SK-N-SH (cell line): ENCODE results near the gene P3R3URF. TPM values are rescaled to one million over a fixed set of nuclear protein-coding genes. Genes with fewer than 3 reads are reported as not detected.

Experiments used
- CTCF ChIA-PET: fragments of 300-600, 350-600 bp; formaldehyde crosslinking; extraction: SDS; loops from one replicate; lab custom pipeline; 2021; lab: Yijun Ruan, JAX
- POLR2A ChIA-PET: fragments of 350-600 bp; sonication (Branson Sonifier 250); formaldehyde crosslinking; extraction: SDS; loops from one replicate; lab custom pipeline; 2020; ENCODE audit warnings: antibody characterized with exemption, inconsistent platforms; lab: Yijun Ruan, JAX
- DNase-seq: peaks from one replicate; pipeline ENCODE4 v3.0.0; 2012
- H2AFZ ChIP-seq: fragments of 200-600 bp; sonication (generic); 2 replicates; pipeline ENCODE4 v1.8.1; 2016; ENCODE audit warnings: antibody characterized with exemption, mild to moderate bottlenecking, low read depth
- H3F3A ChIP-seq: fragments of 200-600 bp; sonication (generic); replicated peaks from 2 replicates; pipeline ENCODE3; 2016; ENCODE audit warnings: antibody characterized with exemption, mild to moderate bottlenecking; ENCODE audit not compliant: insufficient read depth
- H3K27ac ChIP-seq, 2 experiments: fragments of 200-500 bp in 1 of 2; fragments of 200-600 bp in 1 of 2; sonication (Bioruptor generic) in 1 of 2; sonication (generic), shearing (Covaris generic) in 1 of 2; 2 replicates each; pipeline versions ENCODE4 v1.5.1 to v1.6.1; 2014 to 2016; ENCODE audit warnings: low read depth in 2 of 2, inconsistent platforms in 1 of 2, low read length in 1 of 2, mild to moderate bottlenecking in 1 of 2, mixed read lengths in 1 of 2
- H3K27me3 ChIP-seq: fragments of 200-600 bp; sonication (generic), shearing (Covaris generic); 2 replicates; pipeline ENCODE4 v1.6.1; 2016; ENCODE audit warnings: mixed run types; ENCODE audit not compliant: insufficient read depth
- H3K36me3 ChIP-seq, 2 experiments: fragments of 200-500 bp in 1 of 2; fragments of 200-600 bp in 1 of 2; sonication (Bioruptor generic) in 1 of 2; sonication (generic) in 1 of 2; replicated peaks in 1 of 2; 2 replicates each; pipeline versions ENCODE3 to v1.5.1; 2014 to 2016; ENCODE audit warnings: low read length in 1 of 2, mild to moderate bottlenecking in 1 of 2; ENCODE audit not compliant: insufficient read depth in 2 of 2, control insufficient read depth in 1 of 2
- H3K4me1 ChIP-seq, 2 experiments: fragments of 200-500 bp in 1 of 2; fragments of 200-600 bp in 1 of 2; sonication (Bioruptor generic) in 1 of 2; sonication (generic), shearing (Covaris generic) in 1 of 2; 2 replicates each; pipeline versions ENCODE4 v1.5.1 to v1.6.1; 2014 to 2016; ENCODE audit warnings: low read depth in 1 of 2, low read length in 1 of 2, mixed run types in 1 of 2; ENCODE audit not compliant: insufficient read depth in 2 of 2, control insufficient read depth in 1 of 2
- H3K4me2 ChIP-seq: fragments of 200-600 bp; sonication (generic), shearing (Covaris generic); 2 replicates; pipeline ENCODE4 v1.6.1; 2017; ENCODE audit warnings: mixed run types
- H3K4me3 ChIP-seq, 2 experiments: fragments of 200-500 bp in 1 of 2; fragments of 200-600 bp in 1 of 2; sonication (Bioruptor generic) in 1 of 2; sonication (generic), shearing (Covaris generic) in 1 of 2; 2 replicates each; pipeline versions ENCODE4 v1.5.1 to v1.8.1; 2014 to 2016; ENCODE audit warnings: low read depth in 2 of 2, inconsistent platforms in 1 of 2, low read length in 1 of 2, mild to moderate bottlenecking in 1 of 2, mixed read lengths in 1 of 2, moderate library complexity in 1 of 2
- H3K79me2 ChIP-seq: fragments of 200-600 bp; sonication (generic); 2 replicates; pipeline ENCODE4 v1.8.1; 2017; ENCODE audit warnings: mild to moderate bottlenecking; ENCODE audit not compliant: insufficient read depth
- H3K9ac ChIP-seq: fragments of 200-600 bp; sonication (generic); 2 replicates; pipeline ENCODE4 v1.6.1; 2017; ENCODE audit warnings: mixed run types
- H3K9me2 ChIP-seq: fragments of 200-600 bp; sonication (generic); 2 replicates; pipeline ENCODE4 v1.6.1; 2017; ENCODE audit warnings: mixed run types
- H3K9me3 ChIP-seq: fragments of 200-600 bp; sonication (generic); 2 replicates; pipeline ENCODE4 v1.6.1; 2017; ENCODE audit warnings: mixed run types, mild to moderate bottlenecking, moderate library complexity
- H4K20me1 ChIP-seq: fragments of 200-600 bp; sonication (generic); 2 replicates; pipeline ENCODE4 v1.6.1; 2017; ENCODE audit warnings: mild to moderate bottlenecking, mixed run types; ENCODE audit not compliant: insufficient read depth
- ELF1 ChIP-seq: IDR thresholded peaks from 2 replicates; pipeline ENCODE4 v1.4.0; 2012
- FOXJ3 ChIP-seq: sonication (generic); formaldehyde crosslinking; IDR thresholded peaks from 2 replicates; pipeline ENCODE4 v1.5.1; 2020; ENCODE audit warnings: mild to moderate bottlenecking, missing genetic modification reagents
- GABPA ChIP-seq: IDR thresholded peaks from 2 replicates; pipeline ENCODE4 v1.4.0; 2012; ENCODE audit warnings: low read depth, mild to moderate bottlenecking
- IRF3 ChIP-seq: fragments of 150-350 bp; IDR thresholded peaks from 2 replicates; pipeline ENCODE4 v1.6.1; 2016; ENCODE audit warnings: mild to moderate bottlenecking, low read depth, low read length
- JUND ChIP-seq: IDR thresholded peaks from 2 replicates; pipeline ENCODE4 v1.4.0; 2012
- MXI1 ChIP-seq: IDR thresholded peaks from 2 replicates; pipeline ENCODE4 v1.6.1; 2012; ENCODE audit warnings: mild to moderate bottlenecking, low read depth, low read length, improper control_type of control experiment
- NFIC ChIP-seq: IDR thresholded peaks from 2 replicates; pipeline ENCODE4 v1.4.0; 2012; ENCODE audit warnings: borderline replicate concordance
- SIN3A ChIP-seq: IDR thresholded peaks from 2 replicates; pipeline ENCODE4 v1.6.1; 2012; ENCODE audit warnings: low read depth, mild to moderate bottlenecking, low read length, moderate library complexity, borderline replicate concordance
- SMC3 ChIP-seq: IDR thresholded peaks from 2 replicates; pipeline ENCODE4 v1.6.1; 2012; ENCODE audit warnings: low read depth, low read length, improper control_type of control experiment
- TCF12 ChIP-seq: IDR thresholded peaks from 2 replicates; pipeline ENCODE4 v1.4.0; 2012
- TEAD4 ChIP-seq: IDR thresholded peaks from 2 replicates; pipeline ENCODE4 v1.4.0; 2012; ENCODE audit warnings: mild to moderate bottlenecking, borderline replicate concordance; ENCODE audit not compliant: insufficient read depth
- WGBS: methylation state at CpG from one replicate; pipeline ENCODE4 v1.1.6; 2017; ENCODE audit warnings: low lambda C conversion rate; 5-methylcytosine and 5-hydroxymethylcytosine counted together
- polyA plus RNA-seq, 3 experiments: library from polyadenylated mRNA; depleted of rRNA; stranded (reverse); fragments of >200 nt; gene quantifications; 2 replicates each; pipeline ENCODE4 v1.2.3, GENCODE V29; 2012
- TF ChIP-seq, protein P1 (sequence below): IDR thresholded peaks from 2 replicates; pipeline ENCODE4; 2012
- TF ChIP-seq, protein P2 (sequence below): fragments of 200-600 bp; sonication (generic); IDR thresholded peaks from 2 replicates; pipeline ENCODE4 v1.6.1; 2017; ENCODE audit warnings: antibody characterized with exemption, mild to moderate bottlenecking, moderate library complexity

P3R3URF gene
- polyA plus RNA-seq, 1 of the 3 experiments (the other 2 are of a cell fraction), result not detected

GRCh38 chr1:46131093-46131492 lies 45.2 kb downstream of the P3R3URF start (continued):
- TF ChIP-seq NFIC, result no peak
- TF ChIP-seq TEAD4, result no peak
- no peak for TF ChIP-seq SIN3A
- no peak for TF ChIP-seq IRF3
- TF ChIP-seq, protein P1, sequence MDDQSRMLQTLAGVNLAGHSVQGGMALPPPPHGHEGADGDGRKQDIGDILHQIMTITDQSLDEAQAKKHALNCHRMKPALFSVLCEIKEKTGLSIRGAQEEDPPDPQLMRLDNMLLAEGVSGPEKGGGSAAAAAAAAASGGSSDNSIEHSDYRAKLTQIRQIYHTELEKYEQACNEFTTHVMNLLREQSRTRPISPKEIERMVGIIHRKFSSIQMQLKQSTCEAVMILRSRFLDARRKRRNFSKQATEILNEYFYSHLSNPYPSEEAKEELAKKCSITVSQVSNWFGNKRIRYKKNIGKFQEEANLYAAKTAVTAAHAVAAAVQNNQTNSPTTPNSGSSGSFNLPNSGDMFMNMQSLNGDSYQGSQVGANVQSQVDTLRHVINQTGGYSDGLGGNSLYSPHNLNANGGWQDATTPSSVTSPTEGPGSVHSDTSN, result no peak
- TF ChIP-seq MXI1, result no peak

DNA sequence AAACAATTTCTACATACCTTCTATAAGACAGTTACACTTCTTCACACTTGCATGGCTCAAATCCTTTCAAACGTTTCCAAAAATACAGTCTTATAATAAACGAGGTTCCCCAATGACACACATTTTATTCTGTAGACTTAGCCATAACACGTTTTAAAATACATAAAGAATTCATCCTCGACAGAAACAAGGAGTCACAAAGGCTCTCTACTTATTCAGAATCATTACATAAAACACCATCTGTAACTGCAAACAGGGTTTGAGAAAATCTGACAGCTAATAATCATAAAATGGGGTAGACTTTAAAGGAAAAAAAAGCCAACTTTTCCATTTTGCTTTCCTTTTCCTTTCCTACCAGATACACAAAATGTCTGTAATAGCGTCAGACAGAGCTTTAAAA lies 45.7 kb downstream of the P3R3URF start:
- H4K20me1 ChIP-seq, result no peaks in the 10 kb centered on the region
- peaks cover 10 to 14% of the 10 kb centered on the region in 2 experiments; a peak in 2 of 4 replicates for H3K4me1 ChIP-seq
- ChIA-PET CTCF (interaction anchor here (1.0 to 1.5 kb wide), 4 partner anchors 92 to 97 kb away, joined by 3 to 5 read pairs (median 4); no protein-coding TSS in a partner anchor), POLR2A (no interaction called here)
- WGBS, result 7% methylated on average over 5 of the region's 5 CpGs
- peak overlapping the region; percentile 96 for H3K9ac ChIP-seq
- no peaks in the 10 kb centered on the region for H3K9me2 ChIP-seq
- H3K36me3 ChIP-seq, result no peaks in the 10 kb centered on the region
- H3K4me2 ChIP-seq, result peak overlapping the region; percentile 83
- H3K9me3 ChIP-seq, result no peaks in the 10 kb centered on the region
- peaks cover 16% of the 10 kb centered on the region for H3F3A ChIP-seq
- TF ChIP-seq JUND (no peak), FOXJ3 (CRISPR knock-in tag) (no peak)
- H3K27ac ChIP-seq, result peak overlapping the region; percentile 48 to 100; a peak in 3 of 4 replicates
- H3K4me3 ChIP-seq, result peak overlapping the region; percentile 80 to 99
- no peaks in the 10 kb centered on the region for H3K27me3 ChIP-seq
- H2AFZ ChIP-seq, result peak overlapping the region; percentile 85
- DNase-seq, result no peak
- H3K79me2 ChIP-seq, result peaks cover 51% of the 10 kb centered on the region

DNA sequence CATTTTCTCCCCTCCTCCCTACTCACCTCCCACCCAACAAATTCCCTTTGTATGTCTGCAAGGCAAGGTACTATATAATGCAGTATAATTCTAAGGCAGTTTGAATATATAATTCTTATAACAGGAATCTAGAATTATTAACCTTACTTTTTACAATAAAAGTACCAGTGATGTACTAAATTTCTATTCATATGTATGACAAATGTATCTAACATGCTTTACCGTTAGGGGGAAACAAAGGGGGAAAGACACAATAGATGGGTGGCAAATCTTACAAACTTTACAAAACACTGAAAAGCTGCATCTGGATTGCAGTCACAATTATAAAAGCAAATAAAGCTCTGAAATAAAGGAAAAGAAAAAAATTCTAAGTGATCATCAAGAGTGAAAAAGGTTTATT lies 46.2 kb downstream of the P3R3URF start:
- Histone ChIP-seq H3K9ac (peak overlapping the region; percentile 96; the same call in 1 of the 2 replicates), H2AFZ (peak overlapping the region; percentile 85; the same call in 1 of the 2 replicates), H3K27me3 (no peaks in the 10 kb centered on the region), H3K9me3 (no peaks in the 10 kb centered on the region), H3K4me2 (peak overlapping the region; percentile 83)
- no peak for TF ChIP-seq ELF1
- no peak for TF ChIP-seq GABPA
- TF ChIP-seq, protein P2, sequence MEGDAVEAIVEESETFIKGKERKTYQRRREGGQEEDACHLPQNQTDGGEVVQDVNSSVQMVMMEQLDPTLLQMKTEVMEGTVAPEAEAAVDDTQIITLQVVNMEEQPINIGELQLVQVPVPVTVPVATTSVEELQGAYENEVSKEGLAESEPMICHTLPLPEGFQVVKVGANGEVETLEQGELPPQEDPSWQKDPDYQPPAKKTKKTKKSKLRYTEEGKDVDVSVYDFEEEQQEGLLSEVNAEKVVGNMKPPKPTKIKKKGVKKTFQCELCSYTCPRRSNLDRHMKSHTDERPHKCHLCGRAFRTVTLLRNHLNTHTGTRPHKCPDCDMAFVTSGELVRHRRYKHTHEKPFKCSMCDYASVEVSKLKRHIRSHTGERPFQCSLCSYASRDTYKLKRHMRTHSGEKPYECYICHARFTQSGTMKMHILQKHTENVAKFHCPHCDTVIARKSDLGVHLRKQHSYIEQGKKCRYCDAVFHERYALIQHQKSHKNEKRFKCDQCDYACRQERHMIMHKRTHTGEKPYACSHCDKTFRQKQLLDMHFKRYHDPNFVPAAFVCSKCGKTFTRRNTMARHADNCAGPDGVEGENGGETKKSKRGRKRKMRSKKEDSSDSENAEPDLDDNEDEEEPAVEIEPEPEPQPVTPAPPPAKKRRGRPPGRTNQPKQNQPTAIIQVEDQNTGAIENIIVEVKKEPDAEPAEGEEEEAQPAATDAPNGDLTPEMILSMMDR, result peak; percentile 47
- no peak for TF ChIP-seq TCF12
- TF ChIP-seq SMC3, result no peak
- TF ChIP-seq, all 33 proteins: peak for 1
- H3F3A ChIP-seq, result peaks cover 13% of the 10 kb centered on the region
- H3K36me3 ChIP-seq, result no peaks in the 10 kb centered on the region
- H3K4me1 ChIP-seq, result peaks cover 10 to 12% of the 10 kb centered on the region in 2 experiments; a peak in 2 of 4 replicates
- ChIA-PET CTCF (interaction anchor here (1.2 to 1.5 kb wide), 3 partner anchors 93 to 97 kb away, joined by 3 to 5 read pairs (median 4); no protein-coding TSS in a partner anchor), POLR2A (no interaction called here)
- WGBS, result 15% methylated on average over 1 of the region's 1 CpG
- no peaks in the 10 kb centered on the region for H4K20me1 ChIP-seq
- no peaks in the 10 kb centered on the region for H3K9me2 ChIP-seq
- H3K79me2 ChIP-seq, result peaks cover 56% of the 10 kb centered on the region
- H3K27ac ChIP-seq, result peak overlapping the region; percentile 48 to 100; a peak in 3 of 4 replicates
- peak; percentile 32 for DNase-seq
- peak overlapping the region; percentile 80 to 99 for H3K4me3 ChIP-seq
